A549 (cell line): ENCODE measurements around the gene DIP2C. TPM values are rescaled to one million over a fixed set of nuclear protein-coding genes. Genes with fewer than 3 reads are reported as not detected.
"Not testable (repeated sequence)": the region's sequence is repeated elsewhere in the genome, so short reads cannot be mapped to it uniquely, and the experiment has no call there.

Source experiments
- ATAC-seq, 2 experiments: fragments of 200-7000 bp in 1 of 2; fragments of >200 bp in 1 of 2; cut with Nextera tagmentation in 1 of 2; cut with Tn5 transposase in 1 of 2; 3 replicates each; pipeline versions ENCODE4 v1.8.0 to v1.9.1; 2018 to 2020; ENCODE audit warnings: mild to moderate bottlenecking in 1 of 2, moderate library complexity in 1 of 2
- CTCF ChIA-PET: fragments of 300-600 bp; sonication (Branson Sonifier 250); formaldehyde crosslinking; extraction: SDS; loops from one replicate; lab custom pipeline; 2021; ENCODE audit warnings: antibody characterized with exemption, inconsistent platforms; lab: Yijun Ruan, JAX
- POLR2A ChIA-PET: fragments of 350-600 bp; formaldehyde crosslinking; extraction: SDS; loops from one replicate; lab custom pipeline; 2021; ENCODE audit warnings: antibody characterized with exemption, inconsistent platforms; lab: Yijun Ruan, JAX
- DNase-seq, 2 experiments: peaks; one replicate each; pipeline versions ENCODE4 v3.0.0 to v3.0.0-alpha.2; 2011 to 2016; ENCODE audit warnings: low read depth in 1 of 2, low spot score in 1 of 2
- FAIRE-seq: peaks from 2 replicates; lab custom pipeline; 2011; peaks lifted over from hg19 to GRCh38; lab: Jason Lieb, UNC
- H3K27ac ChIP-seq, 2 experiments: fragments of >200 bp; sonication (Bioruptor Twin); formaldehyde crosslinking; 3 replicates each; pipeline ENCODE4 v1.5.1; 2016 to 2017
- H3K4me1 ChIP-seq: fragments of >200 bp; sonication (Bioruptor Twin); formaldehyde crosslinking; 3 replicates; pipeline ENCODE4 v1.6.1; 2016
- H3K4me2 ChIP-seq: fragments of >200 bp; sonication (Bioruptor Twin); formaldehyde crosslinking; 3 replicates; pipeline ENCODE4 v1.6.1; 2016
- H3K4me3 ChIP-seq: fragments of >200 bp; sonication (Bioruptor Twin); formaldehyde crosslinking; 3 replicates; pipeline ENCODE4 v1.5.1; 2016
- H3K9me3 ChIP-seq: fragments of >200 bp; sonication (Bioruptor Twin); formaldehyde crosslinking; 3 replicates; pipeline ENCODE4 v1.6.1; 2016
- BHLHE40 ChIP-seq: IDR thresholded peaks from 2 replicates; pipeline ENCODE4 v1.6.1; 2012; ENCODE audit warnings: low read depth, low read length, inconsistent platforms
- CBX8 ChIP-seq: fragments of 200-600 bp; sonication (generic); IDR thresholded peaks from 2 replicates; pipeline ENCODE4 v1.6.1; 2016
- E2F6 ChIP-seq: IDR thresholded peaks from 2 replicates; pipeline ENCODE4 v1.6.1; 2012; ENCODE audit warnings: low read depth, borderline replicate concordance
- EHF ChIP-seq: fragments of 250-450 bp; sonication (Bioruptor Pico); IDR thresholded peaks from 2 replicates; pipeline ENCODE4 v1.5.0; 2020; ENCODE audit warnings: mild to moderate bottlenecking
- FOSB ChIP-seq: fragments of 250-450 bp; sonication (Bioruptor Pico); IDR thresholded peaks from 2 replicates; pipeline ENCODE4 v1.5.0; 2020; ENCODE audit warnings: mild to moderate bottlenecking, moderate library complexity
- FOSL2 ChIP-seq, 2 experiments: fragments of 450-650 bp in 1 of 2; fragments of >200 bp in 1 of 2; sonication (Bioruptor Twin) in 1 of 2; formaldehyde crosslinking; IDR thresholded peaks; 2 replicates each; pipeline versions ENCODE4 v1.5.0 to v1.6.1; 2016 to 2020; ENCODE audit warnings: mild to moderate bottlenecking in 1 of 2, moderate library complexity in 1 of 2
- HDAC2 ChIP-seq: fragments of 200-600 bp; sonication (generic); IDR thresholded peaks from 2 replicates; pipeline ENCODE4 v1.6.1; 2016
- HEYL ChIP-seq: fragments of 250-450 bp; sonication (Bioruptor Pico); IDR thresholded peaks from 2 replicates; pipeline ENCODE4 v1.8.0; 2021; ENCODE audit warnings: mild to moderate bottlenecking, moderate library complexity
- HMGXB4 ChIP-seq: fragments of 250-450 bp; sonication (Bioruptor Pico); IDR thresholded peaks from 2 replicates; pipeline ENCODE4 v1.5.0; 2021; ENCODE audit warnings: mild to moderate bottlenecking, moderate library complexity, borderline replicate concordance
- HOXA7 ChIP-seq: fragments of 250-450 bp; sonication (Bioruptor Pico); IDR thresholded peaks from 2 replicates; pipeline ENCODE4 v1.5.0; 2020; ENCODE audit warnings: mild to moderate bottlenecking, moderate library complexity
- HOXB13 ChIP-seq: fragments of 250-450 bp; sonication (Bioruptor Pico); IDR thresholded peaks from 2 replicates; pipeline ENCODE4 v1.5.0; 2020; ENCODE audit warnings: low read depth, mild to moderate bottlenecking, moderate library complexity
- KDM5A ChIP-seq: fragments of 200-600 bp; sonication (generic); IDR thresholded peaks from 2 replicates; pipeline ENCODE4 v1.6.1; 2016; ENCODE audit warnings: antibody characterized with exemption, mild to moderate bottlenecking
- MAFK ChIP-seq: fragments of 450-650 bp; IDR thresholded peaks from 2 replicates; pipeline ENCODE4 v1.6.1; 2014; ENCODE audit not compliant: partially characterized antibody
- MYC ChIP-seq: IDR thresholded peaks from 2 replicates; pipeline ENCODE4 v1.6.1; 2012; ENCODE audit warnings: mild to moderate bottlenecking, inconsistent platforms, low read length, improper control_type of control experiment, borderline replicate concordance
- NFE2L2 ChIP-seq: fragments of 150-350 bp; conservative IDR thresholded peaks from 2 replicates; pipeline ENCODE4 v1.6.1; 2014; ENCODE audit warnings: low read length
- NPAS2 ChIP-seq: fragments of 250-450 bp; sonication (Bioruptor Pico); IDR thresholded peaks from 2 replicates; pipeline ENCODE4 v1.8.0; 2022; ENCODE audit warnings: mild to moderate bottlenecking, moderate library complexity, borderline replicate concordance
- POLR2A ChIP-seq: IDR thresholded peaks from 2 replicates; pipeline ENCODE4 v1.6.1; 2012; ENCODE audit warnings: mild to moderate bottlenecking, low read length
- RARB ChIP-seq: fragments of 250-450 bp; sonication (Bioruptor Pico); IDR thresholded peaks from 2 replicates; pipeline ENCODE4 v1.8.0; 2021; ENCODE audit warnings: mild to moderate bottlenecking, moderate library complexity
- RCOR1 ChIP-seq: fragments of 150-350 bp; IDR thresholded peaks from 2 replicates; pipeline ENCODE4 v1.6.1; 2014; ENCODE audit warnings: antibody characterized with exemption, low read length, low read depth
- ZFP36 ChIP-seq: fragments of 450-650 bp; IDR thresholded peaks from 2 replicates; pipeline ENCODE4 v1.6.1; 2014; ENCODE audit warnings: borderline replicate concordance; ENCODE audit not compliant: partially characterized antibody
- ZNF302 ChIP-seq: fragments of 250-450 bp; sonication (Bioruptor Pico); IDR thresholded peaks from 2 replicates; pipeline ENCODE4 v1.9.0; 2021; ENCODE audit warnings: inconsistent platforms, mild to moderate bottlenecking, moderate library complexity
- ZSCAN20 ChIP-seq: fragments of 250-450 bp; sonication (Bioruptor Pico); IDR thresholded peaks from 2 replicates; pipeline ENCODE4 v1.8.0; 2022; ENCODE audit warnings: mild to moderate bottlenecking, moderate library complexity
- WGBS: methylation state at CpG from one replicate; pipeline ENCODE4 v1.1.6; 2017; ENCODE audit errors: missing lambda C conversion rate; 5-methylcytosine and 5-hydroxymethylcytosine counted together
- polyA plus RNA-seq, 4 experiments: library from polyadenylated mRNA; depleted of rRNA in 3 of 4; stranded (reverse); fragments of >200 nt; fragmentation: RNase III in 1 of 4; extraction: RNeasy Plus Mini Kit Qiagen cat#74134 plus additional on column Dnase treatment in 1 of 4; gene quantifications; 2 replicates in 3 of 4; 3 replicates in 1 of 4; pipeline ENCODE4 v1.2.3, GENCODE V29; 2011 to 2017
- TF ChIP-seq, protein P1 (sequence below): fragments of >200 bp; sonication (Bioruptor Twin); formaldehyde crosslinking; IDR thresholded peaks from 3 replicates; pipeline ENCODE4 v1.6.1; 2016

DIP2C gene
- polyA plus RNA-seq, 2 of the 4 experiments (the other 2 are of a cell fraction): 3.7 to 5.0 TPM

DNA sequence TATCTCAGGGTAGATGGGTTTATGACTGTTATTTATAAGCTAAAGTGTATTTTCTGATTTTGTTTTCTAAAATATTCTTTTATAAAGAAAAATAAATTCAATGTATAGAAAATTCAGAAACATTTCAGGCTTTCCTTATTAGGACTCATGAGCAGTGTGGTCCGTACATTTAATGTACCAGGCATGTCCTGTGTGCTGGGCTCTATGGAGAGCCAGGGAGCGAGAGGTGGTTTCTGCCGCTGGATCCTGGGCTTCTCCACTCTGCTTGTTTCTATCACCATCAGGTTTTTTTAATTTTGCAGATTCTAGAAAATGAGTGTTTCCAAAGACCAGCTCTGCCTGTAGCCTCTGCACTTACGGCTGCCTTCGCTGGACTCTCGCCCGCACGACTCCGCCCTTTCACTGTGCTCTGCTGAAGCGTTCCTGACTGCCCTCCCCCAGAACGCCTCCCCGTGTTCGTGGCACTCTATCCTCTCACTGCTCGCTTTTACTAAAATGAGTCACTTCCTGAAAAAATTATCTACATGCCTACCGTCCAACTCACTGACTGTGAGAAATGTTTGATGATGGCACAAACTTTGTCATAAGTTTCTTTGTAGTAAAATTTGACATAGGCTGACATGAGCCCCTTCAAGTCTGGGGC, 365.7 kb downstream of the DIP2C start (continued):
- TF ChIP-seq FOSL2 (IDR thresholded peaks at IDR 0.05): peak; percentile 69
- peak; percentile 83 for TF ChIP-seq FOSL2 (CRISPR knock-in tag; IDR thresholded peaks at IDR 0.05)

DNA sequence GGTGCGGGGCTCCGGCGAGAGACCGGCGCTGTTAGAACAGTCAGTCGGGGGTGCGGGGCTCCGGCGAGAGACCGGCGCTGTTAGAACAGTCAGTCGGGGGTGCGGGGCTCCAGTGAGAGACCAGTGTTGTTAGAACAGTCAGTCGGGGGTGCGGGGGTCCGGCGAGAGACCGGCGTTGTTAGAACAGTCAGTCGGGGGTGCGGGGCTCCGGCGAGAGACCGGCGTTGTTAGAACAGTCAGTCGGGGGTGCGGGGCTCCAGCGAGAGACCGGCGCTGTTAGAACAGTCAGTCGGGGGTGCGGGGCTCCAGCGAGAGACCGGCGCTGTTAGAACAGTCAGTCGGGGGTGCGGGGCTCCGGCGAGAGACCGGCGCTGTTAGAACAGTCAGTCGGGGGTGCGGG, 366.4 kb downstream of the DIP2C start:
- FAIRE-seq, DNase-seq, POLR2A ChIA-PET, CTCF ChIA-PET, H3K4me2 ChIP-seq, ATAC-seq, H3K9me3 ChIP-seq, H3K4me3 ChIP-seq: not testable (repeated sequence)
- Histone ChIP-seq H3K27ac (peak overlapping the region; percentile 64 to 85; a peak in 3 of 6 replicates), H3K4me1 (peaks cover 13% of the 10 kb centered on the region)
- WGBS: 69% methylated on average over 7 of the region's 43 CpGs

DNA sequence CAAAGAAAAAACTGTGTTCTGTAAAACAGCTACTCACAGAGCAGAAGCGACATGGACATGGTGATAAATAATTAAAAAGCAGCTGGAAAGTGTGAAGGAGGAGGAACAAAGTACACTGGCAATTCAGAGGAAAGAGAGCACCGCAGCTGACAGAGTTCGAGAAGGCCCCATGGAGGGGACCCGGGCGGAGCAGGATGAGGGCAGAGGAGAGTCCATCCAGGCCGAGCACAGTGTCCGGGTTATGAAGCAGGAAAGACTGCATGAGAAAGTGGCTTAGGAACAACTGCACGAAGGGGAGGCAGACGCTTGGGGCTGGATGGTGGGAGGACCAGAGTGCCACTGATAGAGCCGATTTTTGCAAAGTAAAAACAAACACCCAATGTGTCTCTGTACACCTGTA, 368.7 kb downstream of the DIP2C start:
- TF ChIP-seq ZSCAN20 (CRISPR knock-in tag): no peak
- no peak for TF ChIP-seq BHLHE40
- TF ChIP-seq KDM5A: no peak
- TF ChIP-seq HOXA7: no peak
- no peak for TF ChIP-seq MAFK
- CTCF ChIA-PET: interaction anchor here (1.0 to 1.1 kb wide), 2 partner anchors 26 to 468 kb away, joined by 3 read pairs; no protein-coding TSS in a partner anchor

DNA sequence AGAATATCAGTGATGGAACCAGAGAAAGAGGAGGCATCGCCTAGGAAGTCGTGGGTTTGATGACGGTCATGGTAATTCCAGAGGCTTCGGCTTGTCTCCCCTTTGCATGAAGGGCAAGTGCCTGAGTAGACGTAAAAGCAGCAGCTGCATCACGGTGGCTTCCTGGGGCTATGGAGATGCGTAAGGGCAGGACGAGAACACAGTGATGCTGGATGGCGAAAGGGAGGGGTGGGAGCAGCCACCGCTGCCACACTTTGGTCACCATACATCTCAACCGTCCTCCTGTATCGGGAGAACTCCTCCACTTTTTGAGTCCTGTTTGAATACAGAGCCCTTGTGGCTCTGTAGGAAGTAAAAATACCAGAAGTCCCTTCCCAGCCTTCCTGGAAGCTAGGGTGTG, 371.5 kb downstream of the DIP2C start:
- DNase-seq: no peak
- Histone ChIP-seq H3K4me3 (no peak overlapping the region), H3K4me1 (no peaks in the 10 kb centered on the region), H3K9me3 (no peaks in the 10 kb centered on the region), H3K27ac (no peak overlapping the region), H3K4me2 (no peak overlapping the region)
- no peak for ATAC-seq
- no peak for TF ChIP-seq ZFP36
- no peak for TF ChIP-seq HOXA7
- TF ChIP-seq FOSB (CRISPR knock-in tag): no peak
- no peak for TF ChIP-seq POLR2A
- ChIA-PET CTCF (no interaction called here), POLR2A (no interaction called here)
- no peak for FAIRE-seq
- WGBS: 92% methylated on average over 12 of the region's 12 CpGs

More for the DNA sequence above, 368.7 kb downstream of the DIP2C start:
- DNase-seq (no peak), FAIRE-seq (no peak), ATAC-seq (no peak)
- H3K4me2 ChIP-seq: no peak overlapping the region
- POLR2A ChIA-PET: no interaction called here
- H3K4me1 ChIP-seq: peaks cover 13% of the 10 kb centered on the region
- 80% methylated on average over 10 of the region's 10 CpGs for WGBS
- H3K4me3 ChIP-seq: no peak overlapping the region
- no peaks in the 10 kb centered on the region for H3K9me3 ChIP-seq
- no peak overlapping the region for H3K27ac ChIP-seq

GRCh38 chr10:317271-317769, 372.1 kb downstream of the DIP2C start:
- WGBS: 89% methylated on average over 11 of the region's 11 CpGs
- FAIRE-seq: no peak

More at GRCh38 chr10:317271-317769, 372.1 kb downstream of the DIP2C start:
- no peak for ATAC-seq
- Histone ChIP-seq H3K4me3 (no peak overlapping the region), H3K4me2 (no peak overlapping the region), H3K9me3 (no peaks in the 10 kb centered on the region), H3K4me1 (no peaks in the 10 kb centered on the region), H3K27ac (no peak overlapping the region)
- CTCF ChIA-PET: no interaction called here
- TF ChIP-seq RCOR1 (no peak), HDAC2 (no peak), HMGXB4 (CRISPR knock-in tag) (no peak), NFE2L2 (no peak), HOXB13 (CRISPR knock-in tag) (no peak), MYC (no peak), HEYL (no peak), EHF (no peak), CBX8 (no peak), ZNF302 (CRISPR knock-in tag) (no peak), RARB (CRISPR knock-in tag) (no peak), E2F6 (no peak), KDM5A (no peak), ZSCAN20 (CRISPR knock-in tag) (no peak), NPAS2 (CRISPR knock-in tag) (no peak)
- TF ChIP-seq, protein P1, sequence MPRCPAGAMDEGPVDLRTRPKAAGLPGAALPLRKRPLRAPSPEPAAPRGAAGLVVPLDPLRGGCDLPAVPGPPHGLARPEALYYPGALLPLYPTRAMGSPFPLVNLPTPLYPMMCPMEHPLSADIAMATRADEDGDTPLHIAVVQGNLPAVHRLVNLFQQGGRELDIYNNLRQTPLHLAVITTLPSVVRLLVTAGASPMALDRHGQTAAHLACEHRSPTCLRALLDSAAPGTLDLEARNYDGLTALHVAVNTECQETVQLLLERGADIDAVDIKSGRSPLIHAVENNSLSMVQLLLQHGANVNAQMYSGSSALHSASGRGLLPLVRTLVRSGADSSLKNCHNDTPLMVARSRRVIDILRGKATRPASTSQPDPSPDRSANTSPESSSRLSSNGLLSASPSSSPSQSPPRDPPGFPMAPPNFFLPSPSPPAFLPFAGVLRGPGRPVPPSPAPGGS: no peak
- no peak for DNase-seq
- POLR2A ChIA-PET: no interaction called here
